MM.1S (cell line): ENCODE results near the gene RPA3.

Experiments used
- CTCF ChIP-seq: fragments of 300-600 bp; sonication (generic); IDR thresholded peaks from 2 replicates; pipeline ENCODE4 v1.5.1; 2016; ENCODE audit warnings: antibody characterized with exemption, low read length, mixed read lengths
- EZH2 ChIP-seq: fragments of 300-600 bp; sonication (generic); optimal IDR thresholded peaks from 2 replicates; pipeline ENCODE3; 2017; ENCODE audit warnings: low read depth, mild to moderate bottlenecking, antibody characterized with exemption, low read length, mixed read lengths
- EZH2phosphoT487 ChIP-seq: fragments of 300-600 bp; sonication (generic); IDR thresholded peaks from 2 replicates; pipeline ENCODE4 v1.6.1; 2018; ENCODE audit warnings: antibody characterized with exemption, low read length

- TF ChIP-seq EZH2 (no peak), CTCF (no peak), EZH2phosphoT487 (no peak)
Measured at GRCh38 chr7:7609330-7609729, 109.1 kb downstream of the RPA3 start.
